ENCODE results near the gene TMED3.

Gene TMED3

GRCh38 chr15:79341396-79341795, 30.5 kb downstream of the TMED3 start:
- H3K27ac Mint-ChIP-seq = no peak overlapping the region
- DNase-seq (ENCODE audit: low spot score in 2 of 2) (no peak), ATAC-seq (no peak)
- no peaks in the 10 kb centered on the region for H3K9me3 Mint-ChIP-seq
- H3K4me1 Mint-ChIP-seq = no peaks in the 10 kb centered on the region
- no peaks in the 10 kb centered on the region for H3K36me3 Mint-ChIP-seq
- H3K4me3 Mint-ChIP-seq = no peak overlapping the region

GRCh38 chr15:79349525-79349924, 38.6 kb downstream of the TMED3 start:
- Mint-ChIP-seq H3K4me1 (no peaks in the 10 kb centered on the region), H3K27ac (no peak overlapping the region), H3K4me3 (no peak overlapping the region), H3K36me3 (no peaks in the 10 kb centered on the region), H3K9me3 (no peaks in the 10 kb centered on the region)
- DNase-seq (ENCODE audit: low spot score in 2 of 2) (no peak), ATAC-seq (no peak)

GRCh38 chr15:79352206-79352605, 41.3 kb downstream of the TMED3 start:
- Mint-ChIP-seq H3K9me3 (no peaks in the 10 kb centered on the region), H3K36me3 (no peaks in the 10 kb centered on the region), H3K4me1 (no peaks in the 10 kb centered on the region), H3K4me3 (no peak overlapping the region), H3K27ac (no peak overlapping the region)
- DNase-seq (ENCODE audit: low spot score in 2 of 2) (no peak), ATAC-seq (no peak)

GRCh38 chr15:79357566-79357965, 46.7 kb downstream of the TMED3 start:
- Mint-ChIP-seq H3K4me3 (no peak overlapping the region), H3K4me1 (peaks cover 4% of the 10 kb centered on the region), H3K9me3 (no peaks in the 10 kb centered on the region), H3K36me3 (no peaks in the 10 kb centered on the region), H3K27ac (no peak overlapping the region)
- no peak for DNase-seq (ENCODE audit: low spot score in 2 of 2)
- no peak for ATAC-seq

GRCh38 chr15:79358069-79358468, 47.2 kb downstream of the TMED3 start:
- Mint-ChIP-seq H3K9me3 (no peaks in the 10 kb centered on the region), H3K27ac (no peak overlapping the region)

GRCh38 chr15:79364571-79365240, 53.8 kb downstream of the TMED3 start:
- no peaks in the 10 kb centered on the region for H3K9me3 Mint-ChIP-seq

More at GRCh38 chr15:79358069-79358468, 47.2 kb downstream of the TMED3 start:
- H3K4me3 Mint-ChIP-seq = no peak overlapping the region
- no peak for DNase-seq (ENCODE audit: low spot score in 2 of 2)
- H3K4me1 Mint-ChIP-seq = peaks cover 4% of the 10 kb centered on the region
- ATAC-seq = no peak
- no peaks in the 10 kb centered on the region for H3K36me3 Mint-ChIP-seq

GRCh38 chr15:79365765-79366164, 54.9 kb downstream of the TMED3 start:
- ATAC-seq (no peak), DNase-seq (ENCODE audit: low spot score in 2 of 2) (no peak)
- Mint-ChIP-seq H3K4me3 (no peak overlapping the region), H3K9me3 (no peaks in the 10 kb centered on the region), H3K4me1 (no peaks in the 10 kb centered on the region), H3K27ac (no peak overlapping the region), H3K36me3 (no peaks in the 10 kb centered on the region)

More at GRCh38 chr15:79364571-79365240, 53.8 kb downstream of the TMED3 start:
- ATAC-seq (no peak), DNase-seq (ENCODE audit: low spot score in 2 of 2) (no peak)
- Mint-ChIP-seq H3K27ac (no peak overlapping the region), H3K36me3 (no peaks in the 10 kb centered on the region), H3K4me3 (no peak overlapping the region), H3K4me1 (no peaks in the 10 kb centered on the region)

- Mint-ChIP-seq H3K27ac (no peak overlapping the region), H3K9me3 (no peaks in the 10 kb centered on the region), H3K4me1 (no peaks in the 10 kb centered on the region), H3K4me3 (no peak overlapping the region), H3K36me3 (no peaks in the 10 kb centered on the region)
- DNase-seq (ENCODE audit: low spot score in 2 of 2) (no peak), ATAC-seq (no peak)
These were observed 55.8 kb downstream of the TMED3 start for GRCh38 chr15:79366691-79367090.

GRCh38 chr15:79370716-79371115, 59.8 kb downstream of the TMED3 start:
- DNase-seq (ENCODE audit: low spot score in 2 of 2) (no peak), ATAC-seq (no peak)
- Mint-ChIP-seq H3K4me3 (no peak overlapping the region), H3K4me1 (no peaks in the 10 kb centered on the region), H3K27ac (no peak overlapping the region), H3K36me3 (no peaks in the 10 kb centered on the region), H3K9me3 (no peaks in the 10 kb centered on the region)

GRCh38 chr15:79371591-79371990, 60.7 kb downstream of the TMED3 start:
- H3K36me3 Mint-ChIP-seq = no peaks in the 10 kb centered on the region
- no peaks in the 10 kb centered on the region for H3K9me3 Mint-ChIP-seq
- no peak overlapping the region for H3K4me3 Mint-ChIP-seq
- ATAC-seq = no peak
- no peak overlapping the region for H3K27ac Mint-ChIP-seq
- no peak for DNase-seq (ENCODE audit: low spot score in 2 of 2)
- no peaks in the 10 kb centered on the region for H3K4me1 Mint-ChIP-seq

GRCh38 chr15:79372428-79372827, 61.5 kb downstream of the TMED3 start:
- no peak overlapping the region for H3K27ac Mint-ChIP-seq
- no peak for ATAC-seq

More at GRCh38 chr15:79372428-79372827, 61.5 kb downstream of the TMED3 start:
- Mint-ChIP-seq H3K4me3 (no peak overlapping the region), H3K9me3 (no peaks in the 10 kb centered on the region), H3K36me3 (no peaks in the 10 kb centered on the region), H3K4me1 (no peaks in the 10 kb centered on the region)
- no peak for DNase-seq (ENCODE audit: low spot score in 2 of 2)
